HepG2 (cell line): Measurements from ENCODE around the gene PTPRN. TPM values are rescaled to one million over a fixed set of nuclear protein-coding genes. Genes with fewer than 3 reads are reported as not detected.

Experiments used
- DDIT3 ChIP-seq: sonication (generic); formaldehyde crosslinking; IDR thresholded peaks from 2 replicates; pipeline ENCODE4 v1.4.0; 2020; ENCODE audit warnings: mild to moderate bottlenecking, missing genetic modification reagents
- FOXP4 ChIP-seq: sonication (generic); formaldehyde crosslinking; IDR thresholded peaks from 2 replicates; pipeline ENCODE4 v1.4.0; 2020; ENCODE audit warnings: missing genetic modification reagents
- GABPA ChIP-seq, 2 experiments: IDR thresholded peaks; 2 replicates each; pipeline ENCODE4 v1.6.1; 2011 to 2016; ENCODE audit warnings: low read depth in 2 of 2, low read length in 1 of 2, missing biosample characterization in 1 of 2, missing genetic modification characterization in 1 of 2
- HDAC6 ChIP-seq: fragments of 200-600 bp; sonication (generic); IDR thresholded peaks from 2 replicates; pipeline ENCODE4 v1.7.0; 2017; ENCODE audit warnings: mild to moderate bottlenecking, antibody characterized with exemption, low read length, low read depth
- HNRNPH1 ChIP-seq: fragments of 200-400 bp; formaldehyde crosslinking; optimal IDR thresholded peaks from 2 replicates; pipeline ENCODE3; 2017; ENCODE audit warnings: mild to moderate bottlenecking, low read depth, low read length
- HNRNPK ChIP-seq: fragments of 200-400 bp; formaldehyde crosslinking; IDR thresholded peaks from 2 replicates; pipeline ENCODE4 v1.6.1; 2018; ENCODE audit warnings: low read length, low read depth, moderate library complexity, mild to moderate bottlenecking; ENCODE audit not compliant: poor library complexity, severe bottlenecking
- IRF9 ChIP-seq: sonication (generic); formaldehyde crosslinking; IDR thresholded peaks from 2 replicates; pipeline ENCODE4 v1.8.0; 2022; ENCODE audit warnings: missing genetic modification reagents, mild to moderate bottlenecking, borderline replicate concordance
- JUN ChIP-seq: sonication (generic); formaldehyde crosslinking; IDR thresholded peaks from 2 replicates; pipeline ENCODE4 v1.4.0; 2020; ENCODE audit warnings: mild to moderate bottlenecking, missing genetic modification reagents
- MAFG ChIP-seq: sonication (generic); formaldehyde crosslinking; IDR thresholded peaks from 2 replicates; pipeline ENCODE4 v1.5.1; 2020; ENCODE audit warnings: mild to moderate bottlenecking, missing genetic modification reagents
- PAWR ChIP-seq: sonication (generic); formaldehyde crosslinking; IDR thresholded peaks from 2 replicates; pipeline ENCODE4 v1.4.0; 2020; ENCODE audit warnings: missing genetic modification reagents, mild to moderate bottlenecking, borderline replicate concordance
- SP2 ChIP-seq: sonication (generic); formaldehyde crosslinking; IDR thresholded peaks from 2 replicates; pipeline ENCODE4 v1.5.1; 2020; ENCODE audit warnings: mild to moderate bottlenecking, missing genetic modification reagents
- SYNCRIP ChIP-seq: fragments of 200-400 bp; formaldehyde crosslinking; IDR thresholded peaks from 2 replicates; pipeline ENCODE4 v1.6.1; 2018; ENCODE audit warnings: mild to moderate bottlenecking, low read depth, low read length; ENCODE audit not compliant: insufficient read depth
- TARDBP ChIP-seq: sonication (generic); formaldehyde crosslinking; IDR thresholded peaks from 2 replicates; pipeline ENCODE4 v1.8.0; 2022; ENCODE audit warnings: mild to moderate bottlenecking, missing genetic modification reagents
- TFAP4 ChIP-seq: sonication (generic); IDR thresholded peaks from 2 replicates; pipeline ENCODE4 v1.6.1; 2016; ENCODE audit warnings: low read depth, borderline replicate concordance
- ZBTB2 ChIP-seq: sonication (generic); formaldehyde crosslinking; IDR thresholded peaks from 2 replicates; pipeline ENCODE4 v1.8.0; 2022; ENCODE audit warnings: low read depth, missing genetic modification reagents
- ZBTB38 ChIP-seq: sonication (generic); formaldehyde crosslinking; IDR thresholded peaks from 2 replicates; pipeline ENCODE4 v1.5.1; 2020; ENCODE audit warnings: mild to moderate bottlenecking, missing genetic modification reagents
- ZKSCAN5 ChIP-seq: sonication (generic); formaldehyde crosslinking; IDR thresholded peaks from 2 replicates; pipeline ENCODE4 v1.5.1; 2020; ENCODE audit warnings: mild to moderate bottlenecking, missing genetic modification reagents
- ZMYM3 ChIP-seq: sonication (generic); formaldehyde crosslinking; IDR thresholded peaks from 2 replicates; pipeline ENCODE4 v1.5.1; 2020; ENCODE audit warnings: mild to moderate bottlenecking, missing genetic modification reagents
- ZNF33B ChIP-seq: sonication (generic); formaldehyde crosslinking; IDR thresholded peaks from 2 replicates; pipeline ENCODE4 v1.5.1; 2020; ENCODE audit warnings: mild to moderate bottlenecking, missing genetic modification reagents
- ZNF530 ChIP-seq: sonication (generic); formaldehyde crosslinking; IDR thresholded peaks from 2 replicates; pipeline ENCODE4 v1.5.0; 2020; ENCODE audit warnings: low read depth, mild to moderate bottlenecking, missing genetic modification reagents
- ZNF569 ChIP-seq: sonication (generic); formaldehyde crosslinking; IDR thresholded peaks from 2 replicates; pipeline ENCODE4 v1.5.0; 2020; ENCODE audit warnings: mild to moderate bottlenecking, missing genetic modification reagents, moderate library complexity, borderline replicate concordance
- ZSCAN25 ChIP-seq: sonication (generic); formaldehyde crosslinking; IDR thresholded peaks from 2 replicates; pipeline ENCODE4 v1.8.0; 2022; ENCODE audit warnings: mild to moderate bottlenecking, missing genetic modification reagents
- polyA plus RNA-seq, 8 experiments: library from polyadenylated mRNA; depleted of rRNA in 3 of 8; stranded (reverse) in 7 of 8; unstranded in 1 of 8; fragments of >200 nt; fragmentation: Illumina TruSeq in 4 of 8; extraction: Trizol in 4 of 8; gene quantifications; 2 replicates each; pipeline versions ENCODE4 v1.2.1 to v1.2.3, GENCODE V29; 2011 to 2016; ENCODE audit warnings: low read depth in 4 of 8, missing spikeins in 1 of 8, mixed read lengths in 1 of 8; ENCODE audit not compliant: insufficient read depth in 1 of 8
- total RNA-seq, 5 experiments: library from RNA; depleted of rRNA; stranded (reverse); fragments of >200 nt; fragmentation: Illumina TruSeq; extraction: Trizol; gene quantifications; 2 replicates each; pipeline ENCODE4 v1.2.3, GENCODE V29; 2016; ENCODE audit warnings: low read depth in 1 of 5

Gene PTPRN
- total and polyA plus RNA-seq, 2 of the 13 experiments (the other 11 are each of a cell fraction or from before 2014, with no cell fraction given): 0.26 TPM; not detected in 1

GRCh38 chr2:219253753-219254589, 55.2 kb downstream of the PTPRN start, which contains the start of gene TUBA4A (continued):
- no peak for TF ChIP-seq HDAC6
- no peak for TF ChIP-seq ZNF530
- TF ChIP-seq TARDBP: 0 out of 2 replicates have a peak, but pooled peaks have one; percentile 43
- TF ChIP-seq GABPA (IDR thresholded peaks at IDR 0.05; ENCODE audit: low read depth, low read length): no peak
- TF ChIP-seq GABPA (CRISPR knock-in tag; IDR thresholded peaks at IDR 0.05; ENCODE audit: low read depth): no peak
- TF ChIP-seq JUN: no peak
- TF ChIP-seq ZMYM3 (CRISPR knock-in tag): no peak
- no peak for TF ChIP-seq ZNF569 (CRISPR knock-in tag)
- peak; percentile 45 for TF ChIP-seq FOXP4 (CRISPR knock-in tag)
- peak; percentile 72; the same call in 1 of the 2 replicates for TF ChIP-seq IRF9
- peak; percentile 83 for TF ChIP-seq ZSCAN25 (CRISPR knock-in tag)
- no peak for TF ChIP-seq DDIT3 (CRISPR knock-in tag)
- no peak; the same call in 1 of the 2 replicates for TF ChIP-seq TFAP4
- TF ChIP-seq ZNF33B (CRISPR knock-in tag): peak; percentile 53; the same call in 1 of the 2 replicates
- no peak for TF ChIP-seq SP2
- no peak for TF ChIP-seq HNRNPK
- no peak for TF ChIP-seq MAFG (CRISPR knock-in tag)
- no peak for TF ChIP-seq HNRNPH1
- TF ChIP-seq PAWR (CRISPR knock-in tag): 0 out of 2 replicates have a peak, but pooled peaks have one; percentile 72
- no peak for TF ChIP-seq ZBTB38 (CRISPR knock-in tag)
- TF ChIP-seq ZBTB2 (CRISPR knock-in tag): no peak
- no peak for TF ChIP-seq ZKSCAN5 (CRISPR knock-in tag)
- no peak for TF ChIP-seq SYNCRIP
